GM18505 (cell line): Measurements from ENCODE around the gene WDR49.

Experiments used
- ATAC-seq: cut with Tn5 transposase; IDR thresholded peaks from one replicate; pipeline ENCODE4 v1.9.1; 2021; ENCODE audit not compliant: unreplicated experiment
- POLR2A ChIP-seq: IDR thresholded peaks from 4 replicates; pipeline ENCODE4 v1.6.1; 2011; ENCODE audit warnings: borderline replicate concordance; ENCODE audit not compliant: insufficient read depth, insufficient read length; ENCODE audit errors: extremely low read depth

The WDR49 gene

GRCh38 chr3:167602041-167602440, 51.7 kb downstream of the WDR49 start:
- no peak for ATAC-seq
- TF ChIP-seq POLR2A = no peak

DNA sequence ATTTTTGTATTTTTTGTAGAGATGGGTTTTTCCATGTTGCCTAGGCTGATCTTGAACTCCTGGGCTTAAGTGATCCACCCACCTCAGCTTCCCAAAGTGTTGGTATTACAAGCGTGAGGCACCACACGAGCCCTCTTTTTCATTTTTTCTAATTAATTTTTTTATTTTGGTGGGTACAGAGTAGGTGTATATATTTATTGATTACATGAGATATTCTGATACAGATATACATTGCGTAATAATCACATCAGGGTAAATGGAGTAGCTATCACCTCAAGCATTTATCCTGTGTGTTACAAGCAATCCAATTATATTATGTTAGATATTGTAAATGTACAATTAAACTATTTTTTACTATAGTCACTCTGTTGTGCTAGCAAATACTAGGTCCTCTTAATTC, 66.1 kb downstream of the WDR49 start:
- no peak for ATAC-seq
- TF ChIP-seq POLR2A = no peak

GRCh38 chr3:167575000-167575600, 78.6 kb downstream of the WDR49 start:
- no peak for ATAC-seq
- TF ChIP-seq POLR2A = no peak

DNA sequence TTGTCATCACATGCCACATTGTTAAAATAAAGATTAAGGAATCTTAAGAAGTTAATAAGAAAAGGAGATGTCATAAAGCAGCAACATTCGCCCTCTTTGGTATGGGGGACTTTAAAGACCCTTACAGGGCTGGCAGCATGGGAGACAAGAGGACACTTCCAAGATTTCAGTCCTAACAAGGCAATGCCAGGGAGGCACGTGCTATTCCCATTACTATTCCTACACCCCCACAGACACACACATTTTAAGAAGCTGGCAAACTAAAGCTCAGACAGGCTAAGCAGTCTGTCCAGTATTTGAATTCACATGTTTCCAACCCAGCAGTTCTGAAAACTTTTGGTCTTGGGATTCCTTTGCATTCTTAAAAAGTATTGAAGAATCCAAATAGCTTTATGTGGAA, 80.8 kb downstream of the WDR49 start:
- TF ChIP-seq POLR2A = no peak
- ATAC-seq = no peak

- no peak for TF ChIP-seq POLR2A
- no peak for ATAC-seq
These were observed 85.1 kb downstream of the WDR49 start for GRCh38 chr3:167568634-167569033.

DNA sequence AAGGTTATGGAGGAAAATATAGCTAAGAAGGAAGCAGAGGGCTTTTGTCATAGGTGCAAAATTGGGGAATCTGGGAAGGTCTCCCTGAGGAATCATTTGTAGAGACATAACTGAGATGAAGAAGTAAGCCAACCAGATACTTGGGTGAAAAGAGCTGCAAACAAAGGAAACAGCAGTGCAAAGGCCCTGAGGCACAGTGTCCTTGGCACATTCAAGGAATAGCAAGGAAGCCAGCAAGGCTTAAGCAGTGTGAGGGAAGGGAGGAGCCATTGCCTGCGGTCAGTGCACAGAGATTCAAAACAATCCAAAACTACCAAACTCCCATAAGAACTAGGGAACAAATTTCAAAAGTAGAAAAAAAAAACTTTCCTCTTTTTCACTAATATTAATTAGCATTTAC, 88.3 kb downstream of the WDR49 start:
- no peak for ATAC-seq
- TF ChIP-seq POLR2A = no peak

DNA sequence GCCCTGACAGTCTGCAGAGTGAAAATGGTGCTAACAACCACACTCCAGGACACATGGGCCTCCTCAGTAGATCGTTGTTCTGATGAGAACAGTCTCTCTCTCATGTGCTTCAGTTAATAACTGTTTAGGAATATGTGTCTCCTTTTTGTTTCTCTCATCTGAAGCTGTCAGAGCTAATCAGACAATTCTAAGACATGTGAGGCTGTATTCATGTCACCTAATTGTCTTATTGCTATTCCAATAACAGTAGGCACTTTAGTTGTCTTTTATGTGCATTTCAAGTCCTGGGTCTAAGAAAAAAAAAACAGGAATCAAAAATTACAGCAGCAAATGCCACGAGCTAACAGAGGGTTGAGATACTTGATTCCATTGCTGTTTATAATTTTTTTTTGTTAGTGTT, 89.1 kb downstream of the WDR49 start:
- no peak for ATAC-seq
- TF ChIP-seq POLR2A = no peak

GRCh38 chr3:167559924-167560323, 93.8 kb downstream of the WDR49 start:
- no peak for ATAC-seq
- TF ChIP-seq POLR2A = no peak

DNA sequence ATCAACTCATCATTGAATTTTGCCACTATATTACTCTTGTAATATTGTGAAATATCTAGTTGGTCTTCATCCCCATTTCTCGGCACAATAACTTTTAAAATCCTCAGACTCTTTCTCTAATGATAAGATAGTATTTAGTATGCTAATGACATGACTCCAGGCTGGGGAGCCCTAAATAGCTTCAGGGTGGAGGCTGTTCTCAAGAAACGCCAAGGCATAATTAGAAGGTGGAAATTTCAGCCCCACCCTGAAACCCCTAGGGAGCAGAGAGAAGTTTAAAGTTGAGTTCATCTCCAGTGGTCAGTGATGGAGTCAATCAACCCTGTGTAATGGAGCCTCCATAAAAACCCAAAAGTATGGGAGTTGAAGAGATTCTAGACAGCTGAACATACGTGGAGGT, 98.8 kb downstream of the WDR49 start:
- no peak for TF ChIP-seq POLR2A
- no peak for ATAC-seq

DNA sequence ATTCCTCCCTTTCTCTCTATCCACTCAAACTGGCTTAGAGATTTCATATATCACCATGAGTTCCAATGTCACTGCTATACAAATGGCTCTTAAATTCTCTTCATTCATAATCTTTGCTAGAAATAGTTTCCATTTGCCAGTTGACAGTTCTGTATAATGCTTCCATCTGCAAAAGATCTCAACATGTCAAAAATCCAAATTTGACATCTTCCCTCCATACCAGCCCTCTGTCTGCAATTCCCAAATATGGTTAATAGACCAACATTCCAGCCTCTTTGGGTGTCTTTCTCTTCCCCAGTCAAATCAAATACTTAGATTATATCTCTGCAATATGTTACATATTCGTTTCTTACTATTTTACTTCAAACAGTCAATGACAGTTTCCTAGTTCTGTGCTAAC, 115.7 kb downstream of the WDR49 start:
- ATAC-seq = no peak
- no peak for TF ChIP-seq POLR2A

- TF ChIP-seq POLR2A = no peak
- ATAC-seq = no peak
These were observed 132.8 kb downstream of the WDR49 start for GRCh38 chr3:167521006-167521355.

DNA sequence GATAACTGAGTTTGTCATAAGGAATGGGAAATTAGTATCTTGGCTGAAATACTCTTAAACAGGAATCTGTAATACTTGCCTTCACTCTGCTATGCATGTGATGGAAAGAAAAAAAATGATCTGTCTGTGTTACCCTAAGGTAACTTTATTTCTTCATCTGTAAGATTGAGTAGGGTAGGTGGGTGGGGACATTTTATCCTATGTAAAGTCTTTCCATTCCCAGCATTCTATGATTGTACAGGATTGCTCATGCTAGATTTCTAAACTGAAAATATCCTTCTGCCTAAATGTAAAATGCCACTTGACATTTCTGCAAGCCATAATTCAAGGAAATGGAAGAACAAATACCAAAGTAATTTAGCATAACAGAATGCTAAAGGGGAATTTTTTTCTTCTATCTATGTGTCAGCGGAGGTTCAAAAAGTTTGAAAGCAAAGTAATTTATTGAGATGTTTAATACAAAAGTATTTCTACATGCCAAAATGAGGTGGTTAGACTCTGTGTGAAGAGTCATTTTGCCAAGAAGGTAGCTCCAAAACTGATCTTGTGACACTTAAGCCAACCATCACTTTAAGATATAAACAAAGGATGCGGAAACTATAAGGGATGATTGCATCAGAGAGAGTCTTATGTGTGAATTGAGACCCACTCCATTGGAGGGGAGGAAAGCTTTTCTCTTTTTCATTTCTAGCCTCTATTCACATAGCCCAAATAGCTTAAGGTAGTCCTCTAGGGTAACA, 133.3 kb downstream of the WDR49 start:
- ATAC-seq = no peak
- TF ChIP-seq POLR2A = no peak

- TF ChIP-seq POLR2A = no peak
- peak; percentile 75 for ATAC-seq
These were observed 145.8 kb downstream of the WDR49 start for GRCh38 chr3:167507954-167508353.

DNA sequence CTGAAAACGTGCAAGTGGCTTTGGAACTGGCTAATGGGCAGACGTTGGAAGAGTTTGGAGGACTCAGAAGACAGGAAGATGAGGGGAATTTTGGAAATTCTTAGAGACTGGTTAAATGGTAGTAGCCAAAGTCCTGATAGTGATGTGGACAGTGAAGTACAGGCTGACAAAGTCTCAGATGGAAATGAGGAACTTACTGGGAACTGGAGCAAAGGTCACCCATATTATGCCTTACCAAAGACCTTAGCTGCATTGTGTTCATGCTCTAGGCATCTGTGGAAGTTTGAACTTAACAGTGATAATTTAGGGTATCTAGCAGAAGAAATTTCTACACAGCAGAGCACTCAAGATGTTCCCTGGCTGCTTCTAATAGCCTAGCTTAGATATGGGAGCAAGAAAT, 151.3 kb downstream of the WDR49 start:
- no peak for TF ChIP-seq POLR2A
- ATAC-seq = no peak
